ENCODE measurements around the gene OR2M4.

GRCh38 chr1:248288391-248288790 is 57.2 kb downstream of the OR2M4 start:
- TF ChIP-seq CTCF (IDR thresholded peaks at IDR 0.05; ENCODE audit: extremely low read depth in 1 of 2, insufficient read depth in 1 of 2, low read depth in 1 of 2, low read length in 2 of 2) (no peak), JUN (IDR thresholded peaks at IDR 0.05; ENCODE audit: borderline replicate concordance, insufficient read depth, insufficient read length, low read depth) (no peak), EZH2 (IDR thresholded peaks at IDR 0.05; ENCODE audit: borderline replicate concordance, low read depth, low read length, severe bottlenecking) (no peak), POLR2A (IDR thresholded peaks at IDR 0.05; ENCODE audit: low read depth, low read length) (no peak), POLR2AphosphoS5 (IDR thresholded peaks at IDR 0.05; ENCODE audit: insufficient read depth, low read depth, low read length) (no peak), MAX (IDR thresholded peaks at IDR 0.05; ENCODE audit: insufficient read depth, insufficient read length) (no peak), GATA2 (IDR thresholded peaks at IDR 0.05; ENCODE audit: insufficient read depth, insufficient read length, low read depth, low read length) (no peak)

Measured in endothelial cell of umbilical vein (primary cell).